Caki2 (cell line): Measurements from ENCODE around the gene C1orf122. TPM values are rescaled to one million over a fixed set of nuclear protein-coding genes. Genes with fewer than 3 reads are reported as not detected.

ENCODE experiments used
- total RNA-seq: library from RNA; depleted of rRNA; stranded (reverse); fragments of >200 nt; shearing (Covaris generic); gene quantifications from 2 replicates; pipeline ENCODE4 v1.2.3, GENCODE V29; 2014; ENCODE audit warnings: low replicate concordance; rRNA removed

C1orf122 gene
- total RNA-seq, 1 experiment from 2014 or later = 123 TPM

Other genes starting within 250 kb of the C1orf122 start
- gene GNL2, start 211.9 kb upstream of the C1orf122 start, total RNA-seq = 15.6 and 31.0 TPM in 2 replicates
- not detected in 2 replicates for gene RSPO1, start 172.9 kb upstream of the C1orf122 start, total RNA-seq
- gene CDCA8, start 115.3 kb upstream of the C1orf122 start, total RNA-seq = 9.8 and 14.5 TPM in 2 replicates
- not detected in 2 replicates for gene EPHA10, start 42.7 kb upstream of the C1orf122 start, total RNA-seq
- gene MANEAL, start 13.9 kb upstream of the C1orf122 start, total RNA-seq = 18.0 and 30.0 TPM in 2 replicates
- 12.3 and 25.1 TPM in 2 replicates for gene YRDC, start 418 bp downstream of the C1orf122 start, total RNA-seq
- gene MTF1, start 51.8 kb downstream of the C1orf122 start, total RNA-seq = 2.5 and 4.1 TPM in 2 replicates
- 13.0 and 21.0 TPM in 2 replicates for gene INPP5B, start 139.3 kb downstream of the C1orf122 start, total RNA-seq
- 64.2 and 86.0 TPM in 2 replicates for gene SF3A3, start 182.2 kb downstream of the C1orf122 start, total RNA-seq
- gene FHL3, start 197.7 kb downstream of the C1orf122 start, total RNA-seq = 0.87 and 2.2 TPM in 2 replicates
- 45.4 and 105 TPM in 2 replicates for gene UTP11, start 204.9 kb downstream of the C1orf122 start, total RNA-seq
- gene POU3F1, start 239.0 kb downstream of the C1orf122 start, total RNA-seq = not detected in 2 replicates